OCI-LY3 (cell line): ENCODE data around the gene NUBPL.

Experiments
- EZH2phosphoT487 ChIP-seq: fragments of 200-600 bp; shearing (Covaris generic); IDR thresholded peaks from 2 replicates; pipeline ENCODE4 v1.6.1; 2018; ENCODE audit warnings: antibody characterized with exemption, mixed run types, low read depth
- TF ChIP-seq, protein P1 (sequence below): fragments of 200-600, 300-600 bp; sonication (generic); IDR thresholded peaks from 2 replicates; pipeline ENCODE4 v1.5.1; 2014; ENCODE audit warnings: antibody characterized with exemption, low read length, low read depth

DNA sequence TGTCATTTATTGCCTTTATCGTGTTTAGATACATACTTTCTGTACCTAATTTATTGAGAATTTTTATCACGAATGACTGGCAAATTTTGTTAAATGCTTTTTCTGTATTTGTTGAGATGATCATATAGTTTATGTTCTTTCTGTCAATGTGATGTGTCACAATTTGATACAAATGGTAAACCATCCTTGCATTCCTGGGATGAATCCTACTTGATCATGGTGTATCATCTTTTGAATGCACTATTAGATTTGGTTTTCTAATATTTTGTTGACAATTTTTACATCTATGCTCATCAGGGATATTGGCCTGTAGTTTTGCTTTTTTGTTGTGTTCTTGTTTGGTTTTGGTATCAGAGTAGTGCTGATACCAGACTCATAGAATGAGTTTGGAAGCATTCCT, 185.1 kb downstream of the NUBPL start:
- TF ChIP-seq, protein P1, sequence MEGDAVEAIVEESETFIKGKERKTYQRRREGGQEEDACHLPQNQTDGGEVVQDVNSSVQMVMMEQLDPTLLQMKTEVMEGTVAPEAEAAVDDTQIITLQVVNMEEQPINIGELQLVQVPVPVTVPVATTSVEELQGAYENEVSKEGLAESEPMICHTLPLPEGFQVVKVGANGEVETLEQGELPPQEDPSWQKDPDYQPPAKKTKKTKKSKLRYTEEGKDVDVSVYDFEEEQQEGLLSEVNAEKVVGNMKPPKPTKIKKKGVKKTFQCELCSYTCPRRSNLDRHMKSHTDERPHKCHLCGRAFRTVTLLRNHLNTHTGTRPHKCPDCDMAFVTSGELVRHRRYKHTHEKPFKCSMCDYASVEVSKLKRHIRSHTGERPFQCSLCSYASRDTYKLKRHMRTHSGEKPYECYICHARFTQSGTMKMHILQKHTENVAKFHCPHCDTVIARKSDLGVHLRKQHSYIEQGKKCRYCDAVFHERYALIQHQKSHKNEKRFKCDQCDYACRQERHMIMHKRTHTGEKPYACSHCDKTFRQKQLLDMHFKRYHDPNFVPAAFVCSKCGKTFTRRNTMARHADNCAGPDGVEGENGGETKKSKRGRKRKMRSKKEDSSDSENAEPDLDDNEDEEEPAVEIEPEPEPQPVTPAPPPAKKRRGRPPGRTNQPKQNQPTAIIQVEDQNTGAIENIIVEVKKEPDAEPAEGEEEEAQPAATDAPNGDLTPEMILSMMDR = no peak
- TF ChIP-seq EZH2phosphoT487 = no peak
